ENCODE data around the gene SUCNR1.
A peak's percentile ranks its signal among the peaks of the same experiment; 100 is the strongest.
"Not testable (repeated sequence)": the region's sequence is repeated elsewhere in the genome, so short reads cannot be mapped to it uniquely, and the experiment has no call there.

The SUCNR1 gene

DNA sequence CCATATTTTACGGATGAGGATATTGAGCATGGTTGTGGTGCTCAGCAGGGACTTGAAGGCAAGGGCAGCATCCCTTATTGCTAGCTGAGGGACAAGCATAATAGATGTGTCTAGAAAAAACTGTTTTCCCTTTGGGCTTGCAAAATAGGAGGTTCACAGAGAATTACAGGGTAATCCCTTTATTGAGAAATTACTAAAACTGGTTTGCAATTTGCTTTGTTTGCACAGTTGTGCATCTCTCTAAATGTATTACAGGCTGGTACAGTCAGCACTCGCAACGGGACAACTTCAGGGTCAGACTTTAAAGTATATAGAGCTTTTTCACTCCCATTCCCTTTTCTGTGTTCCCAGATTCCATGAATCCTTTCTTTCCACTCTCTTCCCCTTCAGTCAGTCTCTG lies 51.3 kb downstream of the SUCNR1 start:
- H3K27me3 ChIP-seq (replicated peaks; ENCODE audit: control insufficient read depth, insufficient read depth, low read length) = no peaks in the 10 kb centered on the region
- H3K9ac ChIP-seq (ENCODE audit: low read length) = no peak overlapping the region
- peak; percentile 31 for DNase-seq (ENCODE audit: low read depth)
- H3K4me1 ChIP-seq (ENCODE audit: control insufficient read depth, insufficient read depth, low read length) = peaks cover 43% of the 10 kb centered on the region
- peaks cover 5% of the 10 kb centered on the region for H3K9me3 ChIP-seq (ENCODE audit: control insufficient read depth, low read length)
- H3K36me3 ChIP-seq (ENCODE audit: control insufficient read depth, insufficient read depth, low read length, severe bottlenecking) = no peaks in the 10 kb centered on the region
- H3K4me3 ChIP-seq (ENCODE audit: low read length) = no peak overlapping the region

GRCh38 chr3:151925419-151925818 lies 52.0 kb downstream of the SUCNR1 start:
- Histone ChIP-seq H3K9ac (ENCODE audit: low read length) (no peak overlapping the region), H3K4me3 (ENCODE audit: low read length) (no peak overlapping the region), H3K27me3 (replicated peaks; ENCODE audit: control insufficient read depth, insufficient read depth, low read length) (no peaks in the 10 kb centered on the region), H3K4me1 (ENCODE audit: control insufficient read depth, insufficient read depth, low read length) (peaks cover 43% of the 10 kb centered on the region), H3K9me3 (ENCODE audit: control insufficient read depth, low read length) (peaks cover 5% of the 10 kb centered on the region), H3K36me3 (ENCODE audit: control insufficient read depth, insufficient read depth, low read length, severe bottlenecking) (no peaks in the 10 kb centered on the region)
- DNase-seq (ENCODE audit: low read depth) = no peak

- peak; percentile 75 for DNase-seq (ENCODE audit: low read depth)
- Histone ChIP-seq H3K4me1 (ENCODE audit: control insufficient read depth, insufficient read depth, low read length) (peaks cover 43% of the 10 kb centered on the region), H3K36me3 (ENCODE audit: control insufficient read depth, insufficient read depth, low read length, severe bottlenecking) (no peaks in the 10 kb centered on the region), H3K9ac (ENCODE audit: low read length) (peak overlapping the region; percentile 46), H3K4me3 (ENCODE audit: low read length) (peak overlapping the region; percentile 67), H3K27me3 (replicated peaks; ENCODE audit: control insufficient read depth, insufficient read depth, low read length) (no peaks in the 10 kb centered on the region), H3K9me3 (ENCODE audit: control insufficient read depth, low read length) (peaks cover 5% of the 10 kb centered on the region)
Measured at GRCh38 chr3:151925876-151926275, 52.4 kb downstream of the SUCNR1 start.

GRCh38 chr3:151926956-151927355 lies 53.5 kb downstream of the SUCNR1 start:
- peak; percentile 80 for DNase-seq (ENCODE audit: low read depth)
- Histone ChIP-seq H3K4me3 (ENCODE audit: low read length) (peak overlapping the region; percentile 67), H3K36me3 (ENCODE audit: control insufficient read depth, insufficient read depth, low read length, severe bottlenecking) (no peaks in the 10 kb centered on the region), H3K27me3 (replicated peaks; ENCODE audit: control insufficient read depth, insufficient read depth, low read length) (no peaks in the 10 kb centered on the region), H3K9me3 (ENCODE audit: control insufficient read depth, low read length) (no peaks in the 10 kb centered on the region), H3K9ac (ENCODE audit: low read length) (peak overlapping the region; percentile 46), H3K4me1 (ENCODE audit: control insufficient read depth, insufficient read depth, low read length) (peaks cover 54% of the 10 kb centered on the region)

- DNase-seq (ENCODE audit: low read depth); H3K9ac ChIP-seq (ENCODE audit: low read length); H3K4me3 ChIP-seq (ENCODE audit: low read length); H3K36me3 ChIP-seq (ENCODE audit: control insufficient read depth, insufficient read depth, low read length, severe bottlenecking); H3K27me3 ChIP-seq (replicated peaks; ENCODE audit: control insufficient read depth, insufficient read depth, low read length); H3K9me3 ChIP-seq (ENCODE audit: control insufficient read depth, low read length): not testable (repeated sequence)
- H3K4me1 ChIP-seq (ENCODE audit: control insufficient read depth, insufficient read depth, low read length) = peaks cover 56% of the 10 kb centered on the region
Measured at GRCh38 chr3:151927915-151928525, 54.6 kb downstream of the SUCNR1 start.

DNA sequence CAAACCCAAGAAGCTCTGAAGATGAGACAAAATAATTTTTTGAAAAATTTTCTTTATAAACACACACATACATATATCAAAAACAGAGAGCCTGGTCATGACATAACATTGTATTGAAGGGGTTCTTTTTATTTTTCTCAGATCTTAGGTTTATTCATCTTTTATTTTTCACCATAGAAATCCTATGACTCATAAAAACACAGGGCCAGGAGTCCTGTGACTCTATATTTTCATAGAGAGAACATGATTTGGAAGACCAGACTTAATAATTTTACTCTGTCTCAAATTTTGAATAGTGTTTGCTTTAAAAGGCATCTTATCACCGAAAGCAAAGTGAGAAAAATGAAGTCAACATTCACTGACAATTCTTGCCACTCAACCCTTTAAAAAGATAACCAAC lies 57.7 kb downstream of the SUCNR1 start:
- Histone ChIP-seq H3K9me3 (ENCODE audit: control insufficient read depth, low read length) (no peaks in the 10 kb centered on the region), H3K36me3 (ENCODE audit: control insufficient read depth, insufficient read depth, low read length, severe bottlenecking) (no peaks in the 10 kb centered on the region), H3K9ac (ENCODE audit: low read length) (no peak overlapping the region), H3K4me3 (ENCODE audit: low read length) (no peak overlapping the region), H3K27me3 (replicated peaks; ENCODE audit: control insufficient read depth, insufficient read depth, low read length) (no peaks in the 10 kb centered on the region), H3K4me1 (ENCODE audit: control insufficient read depth, insufficient read depth, low read length) (peaks cover 36% of the 10 kb centered on the region)
- peak; percentile 43 for DNase-seq (ENCODE audit: low read depth)

DNA sequence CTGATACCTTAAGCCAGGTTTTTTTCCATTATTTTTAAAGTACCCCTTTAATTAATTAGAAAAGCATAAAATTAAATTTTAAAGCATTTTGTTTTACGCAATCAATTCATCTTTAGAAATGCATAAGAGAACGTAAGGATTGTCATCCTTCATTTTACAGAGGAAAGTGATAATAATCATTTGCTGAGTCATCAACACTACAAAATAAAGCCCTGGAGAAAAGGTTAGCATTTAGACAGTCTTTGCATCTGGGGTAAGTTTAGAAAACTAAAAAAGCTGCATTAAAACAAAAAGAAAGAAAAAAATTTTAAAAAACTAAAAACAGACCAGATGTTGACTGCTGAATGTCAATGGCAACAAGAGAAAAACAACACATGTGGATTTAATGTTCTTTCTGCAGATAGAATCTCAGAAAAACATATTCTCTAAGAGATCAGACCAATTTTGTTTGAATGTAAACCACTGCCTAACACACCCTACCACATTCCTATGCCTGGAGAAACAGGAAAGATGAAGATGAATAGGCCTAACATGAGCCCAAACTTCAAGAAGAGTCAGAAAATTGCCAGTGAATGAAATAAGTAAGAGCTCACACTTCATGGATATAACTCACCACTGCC lies 59.9 kb downstream of the SUCNR1 start:
- no peak overlapping the region for H3K4me3 ChIP-seq (ENCODE audit: low read length)
- DNase-seq (ENCODE audit: low read depth) = peak; percentile 86
- H3K27me3 ChIP-seq (replicated peaks; ENCODE audit: control insufficient read depth, insufficient read depth, low read length) = no peaks in the 10 kb centered on the region
- H3K4me1 ChIP-seq (ENCODE audit: control insufficient read depth, insufficient read depth, low read length) = peaks cover 20% of the 10 kb centered on the region
- H3K9ac ChIP-seq (ENCODE audit: low read length) = no peak overlapping the region
- no peaks in the 10 kb centered on the region for H3K36me3 ChIP-seq (ENCODE audit: control insufficient read depth, insufficient read depth, low read length, severe bottlenecking)
- H3K9me3 ChIP-seq (ENCODE audit: control insufficient read depth, low read length) = no peaks in the 10 kb centered on the region

All from adipocyte (in vitro differentiated cells).